GM12878 (cell line): ENCODE measurements around the gene PPP1CA. TPM values are rescaled to one million over a fixed set of nuclear protein-coding genes. Genes with fewer than 3 reads are reported as not detected.

Experiments used
- ATAC-seq: fragments of 200-7000 bp; cut with Tn5 transposase; 3 replicates; pipeline ENCODE4 v1.9.1; 2020; ENCODE audit warnings: mild to moderate bottlenecking, moderate library complexity
- BruUV-seq: library from RNA; stranded (reverse); fragments of 400-500 nt; replicated peaks from 2 replicates; lab custom pipeline; 2021; lab: Mats Ljungman, UMichigan
- CTCF ChIA-PET: fragments of 300-600 bp; sonication (Branson Sonifier 250); formaldehyde crosslinking; extraction: SDS; loops from one replicate; lab custom pipeline; 2021; ENCODE audit warnings: inconsistent platforms; lab: Yijun Ruan, JAX
- POLR2A ChIA-PET: fragments of 350-600 bp; formaldehyde crosslinking; extraction: SDS; loops from one replicate; lab custom pipeline; 2021; ENCODE audit warnings: inconsistent platforms; lab: Charles Lee
- RAD21 ChIA-PET: fragments of 300-600 bp; sonication (Branson Sonifier 250); formaldehyde crosslinking; loops from one replicate; lab custom pipeline; 2023; ENCODE audit warnings: antibody characterized with exemption; ENCODE audit not compliant: unreplicated experiment; lab: Charles Lee
- SMC1A ChIA-PET: fragments of 300-600 bp; sonication (Branson Sonifier 250); formaldehyde crosslinking; loops from one replicate; lab custom pipeline; 2023; ENCODE audit not compliant: unreplicated experiment, uncharacterized antibody; lab: Charles Lee
- DNase-seq: peaks from one replicate; pipeline ENCODE4 v3.0.0-alpha.2; 2011; ENCODE audit warnings: low read depth, low spot score
- FAIRE-seq: peaks from 3 replicates; lab custom pipeline; 2011; peaks lifted over from hg19 to GRCh38; lab: Jason Lieb, UNC
- H2AFZ ChIP-seq: 2 replicates; pipeline ENCODE4 v1.6.0; 2011; ENCODE audit warnings: low read depth, low read length, control low read depth; ENCODE audit not compliant: control insufficient read depth
- H3K27ac ChIP-seq: 2 replicates; pipeline ENCODE4 v1.5.1; 2011; ENCODE audit warnings: control low read depth; ENCODE audit not compliant: control insufficient read depth, insufficient read depth
- H3K27me3 ChIP-seq, 2 experiments: replicated peaks in 1 of 2; 2 replicates each; pipeline versions ENCODE4 v1.6.0 to v1.6.1; 2011; ENCODE audit warnings: low read length in 1 of 2; ENCODE audit not compliant: control insufficient read depth in 2 of 2, insufficient read depth in 2 of 2
- H3K36me3 ChIP-seq, 2 experiments: 2 replicates each; pipeline ENCODE4 v1.5.1; 2011; ENCODE audit warnings: low read length in 1 of 2; ENCODE audit not compliant: control insufficient read depth in 2 of 2, insufficient read depth in 2 of 2
- H3K4me1 ChIP-seq: 2 replicates; pipeline ENCODE4 v1.6.1; 2011; ENCODE audit warnings: mild to moderate bottlenecking, low read length, moderate library complexity, mixed read lengths; ENCODE audit not compliant: control insufficient read depth, insufficient read depth
- H3K4me2 ChIP-seq: 2 replicates; pipeline ENCODE4 v1.6.0; 2011; ENCODE audit warnings: control low read depth; ENCODE audit not compliant: control insufficient read depth, insufficient read depth
- H3K4me3 ChIP-seq: fragments of 200-600 bp; sonication (generic); 2 replicates; pipeline ENCODE4 v1.5.1; 2016
- H3K79me2 ChIP-seq: 2 replicates; pipeline ENCODE4 v1.6.0; 2011; ENCODE audit warnings: low read length; ENCODE audit not compliant: control insufficient read depth, insufficient read depth
- H3K9ac ChIP-seq: 2 replicates; pipeline ENCODE4 v1.8.0; 2011; ENCODE audit warnings: low read length, control low read depth, mixed read lengths; ENCODE audit not compliant: control insufficient read depth, insufficient read depth
- H3K9me3 ChIP-seq: replicated peaks from 3 replicates; pipeline ENCODE4 v1.5.1; 2011; ENCODE audit warnings: mild to moderate bottlenecking, low read length; ENCODE audit not compliant: control insufficient read depth, insufficient read depth
- H4K20me1 ChIP-seq: 2 replicates; pipeline ENCODE4 v1.6.0; 2011; ENCODE audit not compliant: control insufficient read depth, insufficient read depth
- BCL11A ChIP-seq: IDR thresholded peaks from 2 replicates; pipeline ENCODE4 v1.6.1; 2011; ENCODE audit warnings: low read depth, low read length
- CBFB ChIP-seq: IDR thresholded peaks from 2 replicates; pipeline ENCODE4 v1.6.1; 2016; ENCODE audit warnings: antibody characterized with exemption, low read depth
- CHD1 ChIP-seq: IDR thresholded peaks from 2 replicates; pipeline ENCODE4 v1.6.1; 2012; ENCODE audit warnings: low read depth, low read length, improper control_type of control experiment
- ETV6 ChIP-seq, 2 experiments: fragments of 450-650 bp in 1 of 2; IDR thresholded peaks in 1 of 2; conservative IDR thresholded peaks in 1 of 2; 2 replicates each; pipeline ENCODE4 v1.6.1; 2014; ENCODE audit warnings: antibody characterized with exemption in 1 of 2, borderline replicate concordance in 1 of 2, low read depth in 1 of 2, mild to moderate bottlenecking in 1 of 2, moderate library complexity in 1 of 2
- EZH2 ChIP-seq: IDR thresholded peaks from 2 replicates; pipeline ENCODE4 v1.6.1; 2012; ENCODE audit warnings: low read depth, mild to moderate bottlenecking, control low read depth, inconsistent platforms, low read length, borderline replicate concordance; ENCODE audit not compliant: control insufficient read depth
- FOS ChIP-seq: IDR thresholded peaks from 3 replicates; pipeline ENCODE4 v1.6.1; 2011; ENCODE audit warnings: borderline replicate concordance; ENCODE audit not compliant: insufficient read length; ENCODE audit errors: extremely low read depth
- IKZF1 ChIP-seq: fragments of 450-650 bp; conservative IDR thresholded peaks from 2 replicates; pipeline ENCODE4 v1.6.1; 2017; ENCODE audit warnings: antibody characterized with exemption, mild to moderate bottlenecking
- KDM1A ChIP-seq: fragments of 200-600 bp; sonication (generic); IDR thresholded peaks from 2 replicates; pipeline ENCODE4 v1.6.1; 2016; ENCODE audit warnings: borderline replicate concordance
- MTA2 ChIP-seq: fragments of 450-650 bp; IDR thresholded peaks from 2 replicates; pipeline ENCODE4 v1.6.1; 2016; ENCODE audit warnings: low read depth, mild to moderate bottlenecking, moderate library complexity
- MYC ChIP-seq: IDR thresholded peaks from 2 replicates; pipeline ENCODE4 v1.6.1; 2011; ENCODE audit warnings: mild to moderate bottlenecking, low read length, moderate library complexity, inconsistent platforms; ENCODE audit not compliant: insufficient read depth, insufficient replicate concordance, insufficient read length, severe bottlenecking
- NFYA ChIP-seq: IDR thresholded peaks from 2 replicates; pipeline ENCODE4 v1.6.1; 2011; ENCODE audit warnings: low read depth, mild to moderate bottlenecking, low read length, improper control_type of control experiment, borderline replicate concordance
- PAX5 ChIP-seq: IDR thresholded peaks from 2 replicates; pipeline ENCODE4 v1.6.1; 2011; ENCODE audit warnings: low read depth, low read length, borderline replicate concordance
- SIN3A ChIP-seq: IDR thresholded peaks from 2 replicates; pipeline ENCODE4 v1.6.1; 2012; ENCODE audit warnings: low read depth, low read length, improper control_type of control experiment
- SMAD5 ChIP-seq: IDR thresholded peaks from 2 replicates; pipeline ENCODE4 v1.6.1; 2016; ENCODE audit warnings: antibody characterized with exemption, low read depth
- SPI1 ChIP-seq: IDR thresholded peaks from 2 replicates; pipeline ENCODE4 v1.6.1; 2011; ENCODE audit warnings: low read depth, mild to moderate bottlenecking, low read length, moderate library complexity, borderline replicate concordance; ENCODE audit not compliant: insufficient read depth
- WGBS: methylation state at CpG from one replicate; pipeline ENCODE4 v1.1.6; 2016; ENCODE audit warnings: low lambda C conversion rate; ENCODE audit not compliant: insufficient replicate concordance, insufficient coverage; ENCODE audit errors: missing lambda C conversion rate; 5-methylcytosine and 5-hydroxymethylcytosine counted together
- in situ Hi-C: fragments of 300-500 bp; cut with MboI; formaldehyde crosslinking; loops from 9 replicates; pipeline ENCODE4 v1.14.3; 2018; ENCODE audit warnings: mixed read lengths
- intact Hi-C: fragments of 100-400 bp; cut with micrococcal nuclease; formaldehyde crosslinking; loops from one replicate; pipeline ENCODE4 v1.14.2; 2022; ENCODE audit not compliant: unreplicated experiment
- polyA plus RNA-seq, 11 experiments: library from polyadenylated mRNA; depleted of rRNA in 4 of 11; unstranded in 6 of 11; stranded (reverse) in 5 of 11; fragments of >200 nt; fragmentation: Nextera tagmentation in 4 of 11; fragmentation: Illumina TruSeq in 1 of 11; extraction: Ambion mirVana in 4 of 11; extraction: Trizol in 1 of 11; gene quantifications; 1 replicate in 1 of 11; 2 replicates in 10 of 11; pipeline versions ENCODE4 v1.2.1 to v1.2.3, GENCODE V29; 2011 to 2016; ENCODE audit warnings: inconsistent platforms in 2 of 11, missing spikeins in 2 of 11, low read depth in 1 of 11
- total RNA-seq, 4 experiments: library from RNA; depleted of rRNA in 3 of 4; stranded (reverse); fragments of >200 nt in 3 of 4; fragmentation: Illumina TruSeq in 1 of 4; extraction: Trizol in 1 of 4; gene quantifications; 2 replicates each; pipeline versions ENCODE4 v1.2.1 to v1.2.3, GENCODE V29; 2013 to 2021

PPP1CA gene
- total and polyA plus RNA-seq, 10 of the 15 experiments (the other 5 are each of a cell fraction or from before 2014, with no cell fraction given), result 26.4 to 458 (median 240) TPM

- CTCF ChIA-PET, result interaction anchor here (0.8 to 25.5 kb wide), 6 partner anchors 9 to 224 kb away, joined by 3 to 1301 read pairs (median 10); partner anchors contain the start of genes CLCF1, PITPNM1, POLD4 and PPP1CA
Observed at GRCh38 chr11:67390947-67391303, 10.7 kb downstream of the PPP1CA start.

GRCh38 chr11:67389477-67389876 is 12.2 kb downstream of the PPP1CA start:
- peaks cover 0 to 3% of the 10 kb centered on the region in 2 experiments; a peak in 2 of 4 replicates for H3K27me3 ChIP-seq
- no peaks in the 10 kb centered on the region for H3K9me3 ChIP-seq
- peaks cover 21% of the 10 kb centered on the region for H3K79me2 ChIP-seq
- peaks cover 0 to 6% of the 10 kb centered on the region in 2 experiments; a peak in 2 of 4 replicates for H3K36me3 ChIP-seq
- ChIA-PET CTCF (interaction anchor here (0.5 to 25.5 kb wide), 12 partner anchors 9 to 259 kb away, joined by 3 to 1301 read pairs (median 4); partner anchors contain the start of genes CLCF1, POLD4, PPP1CA and PTPRCAP), POLR2A (interaction anchor here (0.6 to 0.7 kb wide), 2 partner anchors 44 to 96 kb away, joined by 3 to 4 read pairs; no protein-coding TSS in a partner anchor), SMC1A (interaction anchor here (0.8 to 1.0 kb wide), 3 partner anchors 11 to 116 kb away, joined by 3 to 5 read pairs (median 3); partner anchors contain the start of genes PITPNM1 and POLD4), RAD21 (interaction anchor here (0.6 to 15.0 kb wide), 5 partner anchors 12 to 96 kb away, joined by 3 to 525 read pairs (median 4); partner anchors contain the start of genes POLD4, PPP1CA and PTPRCAP)
- BruUV-seq, result no TSS peak
- intact Hi-C loops, result loop anchor here (1.0 kb wide), 1 partner anchor 117 kb away; no protein-coding TSS in a partner anchor
- no peak for DNase-seq
- peak; percentile 71 for ATAC-seq
- in situ Hi-C loops, result loop anchor here (5.0 kb wide), 1 partner anchor 37 kb away; the partner anchor contains the start of gene POLD4
- H3K4me1 ChIP-seq, result peaks cover 7% of the 10 kb centered on the region
- H2AFZ ChIP-seq, result no peak overlapping the region
- no peak overlapping the region for H3K27ac ChIP-seq
- no peak overlapping the region for H3K4me3 ChIP-seq
- 67% methylated on average over 6 of the region's 6 CpGs for WGBS
- no peak overlapping the region for H3K9ac ChIP-seq
- peak; percentile 64 for FAIRE-seq
- no peaks in the 10 kb centered on the region; the same call in 1 of the 2 replicates for H4K20me1 ChIP-seq
- H3K4me2 ChIP-seq, result no peak overlapping the region
- no peak for TF ChIP-seq ETV6 (conservative IDR thresholded peaks at IDR 0.05 in 1 of 2, IDR thresholded peaks at IDR 0.05 in 1 of 2; ENCODE audit: borderline replicate concordance in 1 of 2, low read depth in 1 of 2)
- no peak for TF ChIP-seq BCL11A
- no peak for TF ChIP-seq FOS
- no peak for TF ChIP-seq SIN3A
- no peak for TF ChIP-seq CHD1
- no peak for TF ChIP-seq MYC
- TF ChIP-seq EZH2, result no peak
- peak; percentile 34; the same call in 1 of the 2 replicates for TF ChIP-seq IKZF1
- no peak for TF ChIP-seq SMAD5
- TF ChIP-seq SPI1, result no peak
- TF ChIP-seq NFYA, result no peak
- TF ChIP-seq CBFB, result no peak
- no peak for TF ChIP-seq MTA2
- no peak for TF ChIP-seq KDM1A

More at GRCh38 chr11:67390947-67391303, 10.7 kb downstream of the PPP1CA start:
- ATAC-seq, result no peak
- RAD21 ChIA-PET, result interaction anchor here (0.6 to 2.6 kb wide), 9 partner anchors 9 to 117 kb away, joined by 4 to 24 read pairs (median 6); partner anchors contain the start of genes CDK2AP2, CLCF1, PITPNM1 and PPP1CA
- in situ Hi-C loops, result no loop called here
- H3K4me3 ChIP-seq, result peak overlapping the region; percentile 97
- FAIRE-seq, result no peak
- BruUV-seq, result no TSS peak
- no peaks in the 10 kb centered on the region for H3K27me3 ChIP-seq
- H3K9me3 ChIP-seq, result no peaks in the 10 kb centered on the region
- peak overlapping the region; percentile 78 for H3K27ac ChIP-seq
- WGBS, result 18% methylated on average over 14 of the region's 15 CpGs
- DNase-seq, result no peak
- H3K9ac ChIP-seq, result peak overlapping the region; percentile 91
- peak overlapping the region; percentile 84; the same call in 1 of the 2 replicates for H2AFZ ChIP-seq
- no peak for TF ChIP-seq PAX5
- intact Hi-C loops, result no loop called here
- POLR2A ChIA-PET, result interaction anchor here (0.6 to 2.8 kb wide), 8 partner anchors 11 to 127 kb away, joined by 3 to 48 read pairs (median 8); partner anchors contain the start of genes POLD4, PPP1CA and TBC1D10C
- no peaks in the 10 kb centered on the region; the same call in 1 of the 2 replicates for H4K20me1 ChIP-seq
- H3K4me2 ChIP-seq, result peak overlapping the region; percentile 99
- peaks cover 21% of the 10 kb centered on the region for H3K79me2 ChIP-seq
- peaks cover 2 to 6% of the 10 kb centered on the region in 2 experiments; a peak in 3 of 4 replicates for H3K36me3 ChIP-seq
- H3K4me1 ChIP-seq, result peaks cover 7% of the 10 kb centered on the region
- SMC1A ChIA-PET, result interaction anchor here (1.3 to 3.4 kb wide), 4 partner anchors 10 to 46 kb away, joined by 3 to 17 read pairs (median 6); partner anchors contain the start of gene PPP1CA
